Nucleus accumbens (tissue), 56 donors: Measurements from ENCODE around the gene SCAF1.

Experiments
- DNase-seq, 56 donors: peaks; one replicate each; lab custom pipeline; 2025; lab: John Stamatoyannopoulos, UW

The SCAF1 gene

DNA sequence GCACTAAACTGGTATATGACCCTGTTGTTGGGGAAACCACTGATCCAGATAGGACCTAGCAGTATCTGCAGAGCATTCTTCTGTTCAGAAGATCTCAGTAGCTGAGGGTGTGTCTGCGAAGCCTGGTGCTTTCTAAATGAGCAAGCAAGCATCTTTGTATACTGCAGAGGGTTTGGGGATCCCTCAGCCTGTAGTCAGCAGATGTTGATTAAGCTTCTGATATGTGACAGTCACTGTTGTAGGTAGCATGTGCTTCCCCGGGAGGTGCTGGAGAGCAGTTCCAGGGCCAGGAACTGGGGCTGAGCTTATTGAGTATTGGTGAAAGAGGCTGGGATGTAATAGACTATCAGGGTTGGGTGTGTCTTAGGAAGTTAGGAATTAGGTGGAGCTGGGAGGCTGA lies 1.5 kb downstream of the SCAF1 start:
- no peak for DNase-seq

DNA sequence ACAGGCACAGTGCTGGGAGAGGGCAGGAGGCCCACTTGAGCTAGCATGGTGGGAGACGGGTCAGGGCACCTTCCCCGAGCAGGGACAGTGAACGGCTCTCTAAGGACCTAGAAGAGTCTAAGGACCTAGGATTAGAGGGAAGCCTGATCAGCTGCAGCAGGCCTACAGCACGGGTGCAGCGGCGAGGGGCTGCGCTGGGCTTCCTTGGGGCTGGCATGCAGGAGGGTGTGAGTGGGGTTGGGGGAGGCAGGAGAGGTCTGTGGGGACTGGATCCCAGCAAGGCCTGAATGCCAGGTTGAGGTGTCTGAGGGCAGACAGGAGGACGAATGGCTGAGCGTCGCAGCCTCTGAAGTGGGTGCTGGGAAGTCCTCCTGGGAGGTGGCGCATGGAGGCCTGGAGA lies 3.6 kb downstream of the SCAF1 start:
- no peak for DNase-seq

DNA sequence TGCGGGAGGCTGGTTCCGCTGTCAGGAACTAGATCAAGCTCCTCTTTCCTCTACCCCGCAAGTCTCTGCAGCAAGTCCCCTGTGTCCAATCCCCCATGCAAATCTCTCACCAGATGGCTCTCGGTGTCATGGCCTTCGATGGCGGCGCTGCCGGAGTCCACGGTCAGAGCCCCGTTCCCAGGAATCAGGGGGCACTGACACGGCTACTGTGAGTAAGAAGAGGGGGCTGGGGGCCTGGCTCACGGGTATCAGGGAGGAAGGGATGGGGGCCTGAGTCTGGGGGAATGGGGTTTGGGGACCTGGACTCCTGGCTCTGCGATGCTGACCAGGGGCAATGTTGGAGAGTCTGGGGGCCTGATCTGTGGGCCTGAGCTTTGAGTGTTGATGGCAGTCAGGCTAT lies 4.0 kb downstream of the SCAF1 start:
- no peak for DNase-seq

DNA sequence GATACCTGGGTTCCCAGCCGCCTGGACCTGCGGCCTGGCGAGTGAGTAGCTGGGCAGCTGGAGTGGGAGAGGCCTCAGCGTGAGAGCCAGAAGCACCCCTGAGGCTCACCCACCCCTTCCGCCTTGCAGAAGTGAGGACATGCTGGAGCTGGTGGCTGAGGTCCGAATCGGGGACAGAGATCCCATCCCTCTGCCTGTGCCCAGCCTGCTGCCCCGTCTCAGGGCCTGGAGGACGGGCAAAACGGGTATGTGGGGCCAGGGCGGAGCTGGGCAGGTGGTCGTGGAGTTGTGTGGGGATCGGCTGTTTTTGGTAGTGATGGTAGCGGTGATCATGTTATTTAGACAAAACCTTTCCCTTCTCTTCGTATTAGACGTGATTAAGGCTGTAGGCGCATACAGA lies 4.6 kb downstream of the SCAF1 start:
- DNase-seq: no peak

DNA sequence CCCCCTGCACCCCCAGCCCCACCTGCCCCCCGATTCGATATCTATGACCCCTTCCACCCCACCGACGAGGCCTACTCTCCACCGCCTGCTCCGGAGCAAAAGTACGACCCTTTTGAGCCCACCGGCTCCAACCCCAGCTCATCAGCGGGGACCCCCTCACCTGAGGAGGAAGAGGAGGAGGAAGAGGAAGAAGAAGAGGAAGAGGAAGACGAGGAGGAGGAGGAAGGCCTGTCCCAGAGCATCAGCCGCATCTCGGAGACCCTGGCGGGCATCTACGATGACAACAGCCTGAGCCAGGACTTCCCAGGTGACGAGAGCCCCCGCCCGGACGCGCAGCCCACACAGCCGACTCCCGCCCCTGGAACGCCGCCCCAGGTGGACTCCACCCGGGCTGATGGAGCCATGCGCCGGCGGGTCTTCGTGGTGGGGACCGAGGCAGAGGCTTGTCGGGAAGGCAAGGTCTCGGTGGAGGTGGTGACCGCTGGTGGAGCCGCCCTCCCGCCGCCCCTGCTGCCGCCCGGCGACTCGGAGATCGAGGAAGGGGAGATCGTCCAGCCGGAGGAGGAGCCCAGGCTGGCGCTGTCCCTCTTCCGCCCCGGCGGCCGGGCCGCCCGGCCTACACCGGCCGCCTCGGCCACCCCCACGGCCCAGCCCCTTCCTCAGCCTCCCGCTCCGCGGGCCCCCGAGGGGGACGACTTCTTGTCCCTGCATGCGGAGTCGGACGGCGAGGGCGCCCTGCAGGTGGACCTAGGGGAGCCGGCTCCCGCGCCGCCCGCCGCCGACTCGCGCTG lies 9.2 kb downstream of the SCAF1 start:
- no peak for DNase-seq

DNA sequence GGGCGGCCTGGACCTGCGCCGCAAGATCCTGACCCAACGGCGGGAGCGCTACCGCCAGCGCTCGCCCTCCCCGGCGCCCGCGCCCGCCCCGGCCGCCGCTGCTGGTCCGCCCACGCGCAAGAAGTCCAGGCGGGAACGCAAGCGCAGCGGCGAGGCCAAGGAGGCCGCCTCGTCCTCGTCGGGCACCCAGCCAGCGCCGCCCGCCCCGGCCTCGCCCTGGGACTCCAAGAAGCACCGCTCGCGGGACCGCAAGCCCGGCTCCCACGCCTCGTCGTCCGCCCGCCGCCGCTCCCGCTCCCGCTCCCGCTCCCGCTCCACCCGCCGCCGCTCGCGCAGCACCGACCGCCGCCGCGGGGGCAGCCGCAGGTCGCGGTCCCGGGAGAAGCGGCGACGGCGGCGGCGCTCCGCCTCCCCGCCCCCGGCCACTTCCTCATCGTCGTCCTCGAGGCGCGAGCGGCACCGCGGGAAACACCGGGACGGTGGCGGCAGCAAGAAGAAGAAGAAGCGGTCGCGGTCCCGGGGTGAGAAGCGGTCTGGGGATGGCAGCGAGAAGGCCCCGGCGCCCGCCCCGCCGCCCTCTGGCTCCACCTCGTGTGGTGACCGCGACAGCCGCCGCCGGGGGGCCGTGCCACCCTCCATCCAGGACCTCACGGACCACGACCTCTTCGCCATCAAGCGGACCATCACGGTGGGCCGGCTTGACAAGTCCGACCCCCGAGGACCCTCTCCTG lies 10.0 kb downstream of the SCAF1 start:
- DNase-seq: no peak

DNA sequence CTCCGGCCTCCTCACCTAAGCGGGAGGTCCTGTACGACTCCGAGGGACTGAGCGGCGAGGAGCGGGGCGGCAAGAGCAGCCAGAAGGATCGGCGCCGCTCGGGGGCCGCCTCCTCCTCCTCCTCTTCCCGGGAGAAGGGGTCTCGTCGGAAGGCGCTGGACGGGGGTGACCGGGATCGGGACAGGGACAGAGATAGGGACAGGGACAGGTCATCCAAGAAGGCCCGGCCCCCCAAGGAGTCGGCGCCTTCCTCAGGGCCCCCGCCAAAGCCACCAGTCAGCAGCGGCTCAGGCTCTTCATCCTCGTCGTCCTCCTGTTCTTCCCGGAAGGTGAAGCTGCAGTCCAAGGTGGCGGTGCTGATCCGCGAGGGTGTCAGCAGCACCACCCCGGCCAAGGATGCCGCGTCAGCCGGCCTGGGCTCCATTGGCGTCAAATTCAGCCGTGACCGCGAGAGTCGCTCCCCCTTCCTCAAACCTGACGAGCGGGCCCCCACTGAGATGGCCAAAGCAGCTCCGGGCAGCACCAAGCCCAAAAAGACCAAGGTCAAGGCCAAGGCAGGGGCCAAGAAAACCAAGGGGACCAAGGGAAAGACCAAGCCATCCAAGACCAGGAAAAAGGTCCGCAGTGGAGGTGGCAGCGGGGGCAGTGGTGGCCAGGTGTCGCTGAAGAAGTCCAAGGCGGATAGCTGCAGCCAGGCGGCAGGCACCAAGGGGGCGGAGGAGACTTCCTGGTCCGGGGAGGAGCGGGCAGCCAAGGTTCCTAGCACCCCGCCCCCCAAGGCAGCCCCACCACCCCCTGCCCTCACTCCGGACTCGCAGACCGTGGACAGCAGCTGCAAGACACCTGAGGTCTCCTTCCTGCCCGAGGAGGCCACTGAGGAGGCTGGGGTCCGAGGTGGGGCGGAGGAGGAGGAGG lies 10.8 kb downstream of the SCAF1 start:
- DNase-seq: no peak

DNA sequence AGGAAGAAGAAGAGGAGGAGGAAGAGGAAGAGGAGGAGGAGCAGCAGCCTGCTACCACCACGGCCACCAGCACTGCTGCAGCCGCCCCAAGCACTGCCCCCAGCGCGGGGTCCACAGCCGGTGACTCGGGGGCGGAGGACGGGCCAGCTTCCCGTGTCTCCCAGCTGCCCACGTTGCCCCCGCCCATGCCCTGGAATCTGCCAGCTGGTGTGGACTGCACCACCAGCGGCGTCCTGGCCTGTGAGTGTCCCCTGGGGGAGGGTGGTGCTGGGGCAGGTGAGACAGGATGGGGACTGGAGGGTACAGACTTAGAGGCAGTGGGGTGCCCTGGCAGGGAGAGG lies 11.4 kb downstream of the SCAF1 start:
- DNase-seq: no peak

DNA sequence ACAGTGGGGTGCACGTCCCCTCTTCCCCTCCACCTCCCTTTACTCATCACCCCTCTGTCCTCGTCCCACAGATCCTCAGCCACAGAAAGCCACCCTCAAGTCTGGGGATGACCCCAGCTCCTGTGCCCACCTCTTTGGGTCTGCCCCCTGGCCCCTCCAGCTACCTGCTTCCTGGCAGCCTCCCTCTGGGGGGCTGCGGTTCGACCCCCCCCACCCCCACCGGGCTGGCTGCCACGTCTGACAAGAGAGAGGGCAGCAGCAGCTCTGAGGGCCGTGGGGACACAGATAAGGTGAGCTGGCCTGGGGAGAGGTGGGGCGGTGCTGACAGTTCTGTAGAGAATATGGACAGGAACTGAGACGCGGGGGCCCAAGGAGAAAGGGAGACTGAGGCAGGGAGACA lies 12.6 kb downstream of the SCAF1 start:
- DNase-seq: no peak

DNA sequence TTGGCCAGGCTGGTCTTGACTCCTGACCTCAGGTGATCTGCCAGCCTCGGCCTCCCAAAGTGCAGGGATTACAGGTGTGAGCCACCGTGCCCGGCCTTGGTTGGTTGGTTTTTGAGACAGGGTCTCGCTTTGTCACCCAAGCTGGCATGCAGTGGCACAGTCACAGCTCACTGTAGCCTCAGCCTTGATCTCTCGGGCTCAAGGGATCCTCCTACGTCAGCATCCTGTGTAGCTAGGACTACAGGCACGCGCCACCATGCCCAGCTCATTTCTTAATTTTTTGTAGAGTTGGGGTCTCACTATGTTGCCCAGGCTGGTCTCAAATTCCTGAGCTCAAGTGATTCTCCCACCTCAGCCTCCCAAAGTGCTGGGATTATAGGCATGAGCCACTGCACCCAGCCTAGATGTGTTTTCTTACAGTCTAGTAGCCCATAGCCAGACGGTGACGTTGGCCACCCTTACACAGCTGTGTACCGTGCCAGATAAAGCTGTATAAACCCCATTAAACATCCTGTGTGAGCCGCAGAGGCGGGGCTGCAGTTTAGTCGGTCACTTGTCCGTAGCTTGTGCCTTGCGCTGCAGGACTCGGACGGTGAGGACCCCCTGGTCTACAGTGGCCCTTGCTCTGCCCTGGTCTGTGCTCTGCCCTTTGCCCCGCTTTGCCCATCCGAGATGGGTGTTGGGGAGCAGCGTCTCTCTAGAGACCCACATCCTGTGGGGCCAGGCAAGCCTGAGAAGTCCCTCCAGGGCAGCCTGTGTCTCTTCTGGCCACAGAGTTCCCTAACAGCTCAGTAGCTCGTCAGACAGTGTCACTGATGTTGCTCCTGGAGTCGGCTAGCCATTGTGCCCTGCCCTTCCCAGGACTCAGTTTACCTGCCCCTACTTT lies 13.8 kb downstream of the SCAF1 start:
- no peak for DNase-seq

DNA sequence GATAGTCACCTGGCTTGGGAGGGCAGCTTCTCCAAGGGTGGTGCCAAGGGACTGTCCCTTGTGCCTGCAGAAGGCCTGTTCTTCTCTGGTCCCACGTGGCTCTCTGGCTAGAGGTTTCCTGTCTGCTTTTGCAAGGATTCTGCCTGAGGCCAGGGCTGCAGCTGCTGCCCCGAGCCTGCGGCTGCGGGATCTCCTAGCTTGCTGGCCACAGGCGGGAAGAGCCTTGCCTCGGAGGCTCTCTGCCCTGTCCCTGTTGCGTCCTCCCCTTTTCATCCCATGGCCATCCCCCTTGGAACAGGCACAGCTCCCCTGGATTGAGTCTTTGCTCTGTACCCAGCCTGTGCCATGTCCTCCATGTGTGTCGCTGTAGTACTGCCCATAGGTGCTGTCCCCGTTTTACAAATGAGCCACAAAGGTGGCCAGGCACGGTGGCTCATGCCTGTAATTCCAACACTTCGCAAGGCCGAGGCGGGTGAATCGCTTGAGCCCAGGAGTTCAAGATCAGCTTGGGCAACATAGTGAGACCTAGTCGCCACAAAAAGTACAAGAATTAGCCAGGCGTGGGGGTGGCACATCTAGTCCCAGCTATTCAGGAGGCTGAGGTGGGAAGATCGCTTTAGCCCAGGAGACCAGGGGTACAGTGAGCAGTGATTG lies 14.6 kb downstream of the SCAF1 start:
- no peak for DNase-seq

DNA sequence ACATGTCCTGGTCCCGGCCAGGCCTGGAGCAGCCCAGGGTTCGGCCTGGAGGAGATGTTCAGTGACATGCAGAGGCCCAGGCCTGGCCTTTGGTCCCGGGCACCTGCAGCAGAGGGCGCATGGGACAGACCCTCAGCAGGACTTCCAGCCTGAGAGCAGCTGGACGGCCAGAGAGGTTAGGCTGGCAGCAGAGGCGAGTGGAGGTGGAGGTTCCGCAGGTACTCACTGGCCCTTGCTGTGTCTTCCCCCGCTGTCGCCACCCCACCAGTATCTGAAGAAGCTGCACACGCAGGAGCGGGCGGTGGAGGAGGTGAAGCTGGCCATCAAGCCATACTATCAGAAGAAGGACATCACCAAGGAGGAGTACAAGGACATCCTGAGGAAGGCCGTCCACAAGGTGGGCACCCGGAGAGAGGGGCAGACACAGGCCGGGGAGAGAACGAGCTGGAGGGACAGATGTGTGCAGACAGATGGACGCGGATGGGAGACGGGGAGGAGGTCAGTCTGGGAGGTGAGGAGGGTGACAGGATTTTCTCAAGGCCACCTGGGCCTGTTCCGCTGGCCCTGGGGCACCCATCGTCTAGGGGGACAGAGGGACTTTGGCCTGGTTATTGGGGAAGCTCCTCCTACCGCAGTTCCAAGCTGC lies 15.6 kb downstream of the SCAF1 start:
- no peak for DNase-seq

DNA sequence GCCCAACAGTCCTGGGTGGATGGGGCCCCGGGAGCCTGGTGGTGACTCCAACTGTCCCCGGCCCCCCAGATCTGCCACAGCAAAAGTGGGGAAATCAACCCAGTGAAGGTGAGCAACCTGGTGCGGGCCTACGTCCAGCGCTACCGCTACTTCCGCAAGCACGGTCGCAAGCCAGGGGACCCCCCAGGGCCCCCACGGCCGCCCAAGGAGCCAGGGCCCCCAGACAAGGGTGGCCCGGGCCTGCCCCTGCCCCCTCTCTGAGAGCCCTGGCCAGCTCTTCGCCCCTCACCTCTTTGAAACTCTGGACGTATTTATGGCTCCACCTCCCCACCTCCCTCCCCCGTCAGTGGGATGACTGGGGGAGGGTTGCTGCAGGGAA lies 16.1 kb downstream of the SCAF1 start:
- DNase-seq: no peak

DNA sequence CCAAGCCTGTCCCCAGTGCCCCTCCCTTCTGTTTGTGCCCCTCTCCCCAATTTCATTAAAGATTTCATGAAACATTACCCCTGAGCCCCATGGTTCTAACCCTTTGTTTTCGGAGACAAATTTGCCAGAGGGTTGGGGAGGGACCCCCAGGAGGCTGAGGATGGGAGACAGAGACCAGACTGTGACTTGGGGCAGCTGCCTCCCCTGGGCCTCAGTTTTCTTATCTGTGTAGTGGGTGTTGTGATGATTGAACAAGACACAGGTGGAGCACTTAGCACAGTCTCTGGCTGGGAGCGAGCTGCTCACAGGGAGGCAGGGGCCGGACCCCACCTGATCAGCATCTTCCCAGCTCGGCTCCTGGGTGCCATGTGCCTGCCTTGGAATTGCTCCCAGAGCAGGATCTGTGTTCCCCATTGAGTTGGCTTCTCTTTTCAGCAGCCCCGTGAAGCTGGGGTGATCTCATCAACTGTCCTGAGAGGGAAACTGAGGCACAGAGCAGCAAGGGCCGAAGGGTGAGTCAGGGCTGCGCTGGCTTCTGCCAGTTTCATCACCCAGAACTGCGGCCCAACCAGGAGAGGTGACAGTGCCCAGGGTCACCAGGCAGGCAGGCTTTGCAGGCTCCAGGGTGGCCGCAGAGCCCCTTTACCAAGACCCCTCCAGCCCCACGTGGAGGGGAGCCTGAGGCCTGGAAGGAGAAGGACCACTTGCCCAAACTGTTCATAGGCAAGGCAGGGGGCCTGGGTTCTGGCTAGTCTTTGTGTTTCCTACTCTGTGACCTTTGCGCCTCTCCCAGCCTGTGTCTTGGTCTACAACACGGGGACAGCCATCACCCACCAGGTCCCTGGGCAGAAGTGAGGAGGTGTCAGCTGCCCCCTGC lies 16.8 kb downstream of the SCAF1 start:
- DNase-seq: no peak

DNA sequence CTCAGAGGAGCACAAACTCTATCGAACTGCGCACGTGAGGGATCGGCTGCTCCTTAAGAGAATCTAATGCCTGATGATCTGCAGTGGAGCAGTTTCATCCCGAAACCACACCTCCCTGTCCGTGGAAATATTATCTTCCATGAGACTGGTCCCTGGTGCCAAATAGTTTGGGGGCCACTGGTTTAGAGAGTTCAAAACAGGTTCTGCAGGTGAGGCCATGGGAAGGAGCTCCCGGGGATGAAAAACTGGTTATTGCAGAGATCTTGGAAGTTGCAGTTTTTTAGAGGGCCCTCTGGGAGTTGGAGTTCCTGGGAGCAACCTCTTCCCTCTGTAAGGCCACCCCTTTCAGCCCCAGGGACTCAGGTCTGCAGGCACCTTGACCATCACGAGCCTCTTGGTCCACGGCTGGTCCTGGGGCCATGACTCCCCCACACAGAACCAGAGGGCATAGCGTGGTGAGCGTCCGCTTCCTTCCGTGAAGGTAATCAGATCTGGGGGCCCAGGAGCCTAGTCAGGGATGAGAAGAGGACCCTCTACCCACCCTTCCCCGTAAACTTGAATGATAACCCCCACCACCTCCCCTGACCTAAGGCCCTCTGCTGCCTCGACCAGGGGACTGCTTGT lies 18.4 kb downstream of the SCAF1 start:
- DNase-seq: no peak

DNA sequence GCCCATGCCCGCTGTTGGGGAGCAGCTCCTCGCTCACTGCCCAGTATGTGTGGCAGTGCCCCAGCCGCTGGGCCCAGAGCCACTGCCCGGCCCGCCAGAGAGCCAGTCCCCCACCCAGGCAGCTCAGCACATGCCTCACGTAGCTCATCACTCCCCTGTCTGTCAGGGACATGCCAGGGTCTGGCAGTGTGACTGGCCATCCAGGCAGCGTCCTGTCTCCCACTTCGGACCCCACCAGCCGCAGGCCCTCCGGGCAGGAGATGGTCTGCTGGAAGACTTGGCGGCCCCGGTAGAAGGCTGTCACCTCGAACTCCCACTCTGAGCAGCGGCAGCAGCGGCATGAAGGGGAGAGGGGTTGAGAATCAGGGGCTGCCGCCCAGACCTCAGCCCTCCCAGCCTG lies 20.0 kb downstream of the SCAF1 start:
- no peak for DNase-seq

DNA sequence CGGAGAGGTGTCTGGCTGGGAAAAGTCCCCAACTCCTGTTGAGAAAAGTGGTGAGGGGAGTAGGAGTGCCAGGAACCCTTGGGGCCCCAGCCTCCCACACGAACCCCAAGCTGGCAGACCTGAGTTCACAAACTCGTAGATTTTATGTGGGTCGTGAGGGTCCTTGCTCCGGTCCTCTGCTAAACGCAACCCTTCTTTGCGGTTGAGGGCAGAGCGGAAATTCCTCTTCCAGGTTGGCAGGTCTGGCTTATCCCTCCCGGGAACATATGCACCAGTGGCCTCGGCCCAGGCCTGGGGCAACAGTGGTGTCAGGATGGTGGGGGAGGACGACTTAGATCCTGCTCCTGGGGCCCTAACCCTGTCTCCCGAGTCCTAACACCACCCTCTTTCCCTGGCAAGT lies 21.2 kb downstream of the SCAF1 start:
- DNase-seq: no peak
